Progenitor cell of endocrine pancreas (in vitro differentiated cells): ENCODE measurements around the gene STRN. TPM values are rescaled to one million over a fixed set of nuclear protein-coding genes. Genes with fewer than 3 reads are reported as not detected.

ENCODE experiments used
- DNase-seq: peaks from one replicate; pipeline ENCODE4 v3.0.0; 2021; ENCODE audit warnings: low spot score; ENCODE audit not compliant: unreplicated experiment
- H3K27ac Mint-ChIP-seq: 2 replicates; pipeline ENCODE4 v1.8.0; 2021; ENCODE audit warnings: mild to moderate bottlenecking, moderate library complexity, mixed read lengths
- H3K27me3 Mint-ChIP-seq: 2 replicates; pipeline ENCODE4 v1.8.0; 2021; ENCODE audit warnings: mixed read lengths
- H3K36me3 Mint-ChIP-seq: 2 replicates; pipeline ENCODE4 v1.8.0; 2022; ENCODE audit warnings: mixed read lengths; ENCODE audit not compliant: insufficient read depth
- H3K4me1 Mint-ChIP-seq: 2 replicates; pipeline ENCODE4 v1.8.0; 2021; ENCODE audit warnings: low read depth, mixed read lengths
- H3K4me3 Mint-ChIP-seq: 2 replicates; pipeline ENCODE4 v1.8.0; 2021; ENCODE audit warnings: low read depth, mild to moderate bottlenecking, moderate library complexity, mixed read lengths
- H3K9me3 Mint-ChIP-seq: 2 replicates; pipeline ENCODE4 v1.8.0; 2021; ENCODE audit warnings: low read depth, mixed read lengths
- total RNA-seq: library from RNA; stranded (reverse); gene quantifications from 2 replicates; pipeline ENCODE4 v1.2.1, GENCODE V29; 2021
- TF ChIP-seq, protein P1 (sequence below): fragments of 200-600 bp; sonication (generic); IDR thresholded peaks from one replicate; pipeline ENCODE4 v1.5.0; 2021; ENCODE audit warnings: antibody characterized with exemption, mild to moderate bottlenecking; ENCODE audit not compliant: unreplicated experiment

Gene STRN
- total RNA-seq, 1 donor from 2014 or later: 19.9 TPM

DNA sequence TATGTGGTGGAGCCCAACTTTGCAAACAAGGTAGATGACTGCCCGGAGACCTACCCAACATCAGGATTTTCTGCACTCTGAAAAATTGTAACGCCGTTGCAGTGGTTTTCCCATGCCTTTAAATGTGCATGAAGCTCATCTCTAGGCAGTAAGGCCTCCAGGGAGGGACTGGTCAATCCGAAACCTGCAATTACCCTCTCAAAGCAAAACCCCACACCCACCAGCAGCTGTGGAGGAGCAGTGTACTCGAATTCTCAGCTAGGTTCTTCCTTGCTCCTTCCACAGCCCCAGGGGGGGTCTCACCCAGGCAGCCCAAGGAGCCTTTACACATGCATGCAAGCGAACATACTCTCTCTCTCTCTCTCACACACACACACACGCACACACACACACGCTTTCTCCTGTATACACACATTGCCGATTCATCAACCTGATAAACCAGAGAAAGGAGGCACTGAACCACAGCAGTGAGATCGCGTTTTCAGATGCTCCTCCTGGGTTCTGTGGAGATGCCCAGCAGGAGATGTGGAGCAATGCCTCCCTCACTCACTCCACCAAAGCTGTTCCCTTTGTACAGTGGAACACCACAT is 160.6 kb downstream of the STRN start:
- H3K4me1 Mint-ChIP-seq: no peaks in the 10 kb centered on the region
- no peaks in the 10 kb centered on the region for H3K27me3 Mint-ChIP-seq
- no peak overlapping the region for H3K27ac Mint-ChIP-seq
- no peak for DNase-seq
- no peaks in the 10 kb centered on the region for H3K9me3 Mint-ChIP-seq
- H3K4me3 Mint-ChIP-seq: no peak overlapping the region
- no peaks in the 10 kb centered on the region for H3K36me3 Mint-ChIP-seq
- TF ChIP-seq, protein P1, sequence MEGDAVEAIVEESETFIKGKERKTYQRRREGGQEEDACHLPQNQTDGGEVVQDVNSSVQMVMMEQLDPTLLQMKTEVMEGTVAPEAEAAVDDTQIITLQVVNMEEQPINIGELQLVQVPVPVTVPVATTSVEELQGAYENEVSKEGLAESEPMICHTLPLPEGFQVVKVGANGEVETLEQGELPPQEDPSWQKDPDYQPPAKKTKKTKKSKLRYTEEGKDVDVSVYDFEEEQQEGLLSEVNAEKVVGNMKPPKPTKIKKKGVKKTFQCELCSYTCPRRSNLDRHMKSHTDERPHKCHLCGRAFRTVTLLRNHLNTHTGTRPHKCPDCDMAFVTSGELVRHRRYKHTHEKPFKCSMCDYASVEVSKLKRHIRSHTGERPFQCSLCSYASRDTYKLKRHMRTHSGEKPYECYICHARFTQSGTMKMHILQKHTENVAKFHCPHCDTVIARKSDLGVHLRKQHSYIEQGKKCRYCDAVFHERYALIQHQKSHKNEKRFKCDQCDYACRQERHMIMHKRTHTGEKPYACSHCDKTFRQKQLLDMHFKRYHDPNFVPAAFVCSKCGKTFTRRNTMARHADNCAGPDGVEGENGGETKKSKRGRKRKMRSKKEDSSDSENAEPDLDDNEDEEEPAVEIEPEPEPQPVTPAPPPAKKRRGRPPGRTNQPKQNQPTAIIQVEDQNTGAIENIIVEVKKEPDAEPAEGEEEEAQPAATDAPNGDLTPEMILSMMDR: no peak

DNA sequence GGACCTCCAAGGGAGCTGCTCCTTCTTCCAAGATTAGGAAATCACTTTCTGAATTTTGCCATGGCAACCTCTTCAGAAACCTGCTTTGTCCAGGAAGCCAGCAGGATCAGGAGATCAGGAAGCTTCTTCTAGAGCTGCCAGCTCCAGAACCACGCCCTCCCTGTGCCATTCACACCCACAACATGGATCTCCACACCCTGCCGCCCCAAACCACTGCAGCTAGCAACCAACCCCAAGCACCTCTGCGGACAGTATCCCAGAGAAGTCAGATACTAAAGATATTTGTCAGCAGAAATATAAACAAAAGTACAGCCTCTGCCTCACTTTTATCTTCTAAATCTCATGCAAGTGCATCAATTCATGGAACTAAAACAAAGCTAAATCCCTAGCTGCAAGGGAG is 163.4 kb downstream of the STRN start:
- Mint-ChIP-seq H3K36me3 (no peaks in the 10 kb centered on the region), H3K27ac (no peak overlapping the region), H3K27me3 (peaks cover 2% of the 10 kb centered on the region), H3K4me3 (no peak overlapping the region), H3K4me1 (no peaks in the 10 kb centered on the region), H3K9me3 (no peaks in the 10 kb centered on the region)
- TF ChIP-seq, protein P1: no peak
- no peak for DNase-seq

DNA sequence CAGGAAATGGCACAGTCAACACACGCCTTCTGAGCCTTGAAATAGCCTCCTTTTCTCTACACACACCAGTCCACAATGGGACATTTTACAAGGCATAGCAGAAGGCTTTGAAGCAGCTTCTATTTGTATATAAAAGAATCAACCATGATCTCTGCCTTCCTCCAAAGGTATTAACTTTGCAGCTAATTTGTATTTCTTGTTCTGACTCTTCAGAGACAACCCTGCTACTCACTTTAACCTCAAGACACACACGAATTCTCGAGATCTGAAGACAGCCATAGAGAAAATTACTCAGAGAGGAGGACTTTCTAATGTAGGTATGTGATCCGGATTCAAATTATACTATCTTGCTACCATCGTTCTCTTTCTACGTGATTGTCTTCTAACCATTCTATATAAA is 165.2 kb downstream of the STRN start:
- Mint-ChIP-seq H3K4me1 (no peaks in the 10 kb centered on the region), H3K4me3 (no peak overlapping the region), H3K36me3 (no peaks in the 10 kb centered on the region), H3K27me3 (peaks cover 6% of the 10 kb centered on the region), H3K27ac (no peak overlapping the region), H3K9me3 (no peaks in the 10 kb centered on the region)
- TF ChIP-seq, protein P1: no peak
- no peak for DNase-seq

DNA sequence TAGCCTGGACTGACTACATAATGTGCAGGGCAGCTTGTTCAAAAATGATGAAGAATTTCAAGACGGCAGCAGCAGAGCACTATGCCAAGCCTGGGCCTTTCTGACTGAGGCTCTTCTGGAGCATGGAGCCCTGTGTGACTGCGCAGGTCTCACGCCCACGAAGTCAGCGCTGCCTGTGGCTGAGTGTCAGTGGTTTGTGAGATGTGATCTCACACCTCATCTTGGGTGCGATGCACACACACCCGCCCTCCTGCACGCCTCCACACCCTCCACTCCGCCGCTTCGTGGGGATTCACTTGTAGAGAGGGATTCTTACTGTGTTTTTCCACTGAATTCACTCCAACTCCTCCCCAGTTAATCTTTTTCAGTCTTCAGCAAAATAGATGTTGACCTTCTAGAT is 166.0 kb downstream of the STRN start:
- Mint-ChIP-seq H3K4me1 (no peaks in the 10 kb centered on the region), H3K4me3 (no peak overlapping the region), H3K27ac (no peak overlapping the region), H3K36me3 (no peaks in the 10 kb centered on the region), H3K27me3 (peaks cover 6% of the 10 kb centered on the region), H3K9me3 (no peaks in the 10 kb centered on the region)
- TF ChIP-seq, protein P1: no peak
- no peak for DNase-seq

DNA sequence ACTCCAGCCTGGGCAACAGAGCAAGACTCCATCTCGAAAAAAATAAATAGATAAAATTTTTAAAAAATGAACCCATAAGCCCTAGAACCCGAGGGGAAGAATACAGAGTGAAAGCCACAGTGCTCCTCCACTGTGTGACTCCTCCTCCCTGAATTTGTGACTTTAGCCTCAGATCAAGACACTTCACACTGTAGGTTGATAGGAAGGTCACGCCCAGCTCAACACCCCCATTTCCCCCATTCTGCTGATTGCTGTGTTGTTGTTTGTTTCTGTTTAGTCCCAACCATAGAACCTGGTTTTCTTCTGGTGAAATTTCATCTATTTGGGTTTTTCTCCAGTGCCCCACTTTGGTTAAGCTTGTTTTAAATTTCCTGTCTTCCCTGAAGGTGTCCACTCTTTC is 167.6 kb downstream of the STRN start:
- Mint-ChIP-seq H3K9me3 (no peaks in the 10 kb centered on the region), H3K36me3 (no peaks in the 10 kb centered on the region), H3K27ac (no peak overlapping the region), H3K4me1 (no peaks in the 10 kb centered on the region), H3K27me3 (peaks cover 6% of the 10 kb centered on the region), H3K4me3 (no peak overlapping the region)
- no peak for DNase-seq
- TF ChIP-seq, protein P1: no peak
